Cortex of kidney (tissue), 1 donor: ENCODE data around the gene MRPS18B.
A peak's percentile ranks its signal among the peaks of the same experiment; 100 is the strongest.

Experiments used
- DNase-seq: peaks from one replicate; lab custom pipeline; 2025; lab: John Stamatoyannopoulos, UW

MRPS18B gene

GRCh38 chr6:30603961-30604360, 13.7 kb upstream of the MRPS18B start:
- no peak for DNase-seq

GRCh38 chr6:30610065-30610464, 7.6 kb upstream of the MRPS18B start:
- DNase-seq: no peak

- no peak for DNase-seq
Measured at GRCh38 chr6:30611150-30611855, 6.3 kb upstream of the MRPS18B start.

- no peak for DNase-seq
Measured at GRCh38 chr6:30611856-30612194, 5.8 kb upstream of the MRPS18B start.

- no peak for DNase-seq
Measured at GRCh38 chr6:30612213-30612612, 5.4 kb upstream of the MRPS18B start.

GRCh38 chr6:30612687-30613248, 4.9 kb upstream of the MRPS18B start:
- DNase-seq: no peak

- DNase-seq: no peak
Measured at GRCh38 chr6:30613251-30614043, 4.2 kb upstream of the MRPS18B start.

GRCh38 chr6:30614044-30614842, 3.4 kb upstream of the MRPS18B start:
- no peak for DNase-seq

- DNase-seq: no peak
Measured at GRCh38 chr6:30614843-30615218, 2.8 kb upstream of the MRPS18B start.

GRCh38 chr6:30615219-30615957, 2.3 kb upstream of the MRPS18B start:
- DNase-seq: no peak

GRCh38 chr6:30615958-30616810, 1.5 kb upstream of the MRPS18B start:
- no peak for DNase-seq

GRCh38 chr6:30616811-30617564, 652 bp upstream of the MRPS18B start, which contains the start of gene PPP1R10:
TSS of gene PPP1R10 (minus strand) at chr6:30617243. CDS start at chr6:30609944, 7,299 bp downstream.
- DNase-seq: peak; percentile 34

- DNase-seq: no peak
Measured at GRCh38 chr6:30618270-30618797, 694 bp downstream of the MRPS18B start.

GRCh38 chr6:30619561-30619960, 1.9 kb downstream of the MRPS18B start:
- DNase-seq: no peak

GRCh38 chr6:30625511-30625910, 7.9 kb downstream of the MRPS18B start:
- DNase-seq: no peak

GRCh38 chr6:30626484-30627366, 9.1 kb downstream of the MRPS18B start, which contains the start of gene ATAT1:
TSS of gene ATAT1 (plus strand) at chr6:30626874.
- DNase-seq: no peak

GRCh38 chr6:30635834-30636233, 18.2 kb downstream of the MRPS18B start:
- no peak for DNase-seq

- DNase-seq: no peak
Measured at GRCh38 chr6:30640481-30640880, 22.8 kb downstream of the MRPS18B start.

- DNase-seq: no peak
Measured at GRCh38 chr6:30641048-30641447, 23.4 kb downstream of the MRPS18B start.
